Activated naive CD4-positive, alpha-beta T cell treated with anti-CD3 and anti-CD28 coated beads, Interleukin-2, amount 10 ng/mL, durations not matched to agents 7 days and 5 days (primary cell): ENCODE measurements around the gene ATF3.

Experiments used
- CTCF ChIA-PET: fragments of 350-600 bp; sonication (Branson Sonifier 250); formaldehyde crosslinking; loops from one replicate; lab custom pipeline; 2021; ENCODE audit warnings: antibody characterized with exemption; lab: Charles Lee
- DNase-seq: peaks from one replicate; pipeline ENCODE4 v3.0.0-alpha.2; 2020
- H3K27ac Mint-ChIP-seq: one replicate; pipeline ENCODE4 v1.8.0; 2021; ENCODE audit warnings: mild to moderate bottlenecking, moderate library complexity, mixed read lengths
- H3K27me3 Mint-ChIP-seq: one replicate; pipeline ENCODE4 v1.8.0; 2021; ENCODE audit warnings: mild to moderate bottlenecking, mixed read lengths
- H3K36me3 Mint-ChIP-seq: one replicate; pipeline ENCODE4 v1.8.0; 2021; ENCODE audit warnings: mixed read lengths
- H3K4me1 Mint-ChIP-seq: one replicate; pipeline ENCODE4 v1.8.0; 2021; ENCODE audit warnings: mixed read lengths
- H3K4me3 Mint-ChIP-seq: one replicate; pipeline ENCODE4 v1.8.0; 2021; ENCODE audit warnings: mild to moderate bottlenecking, moderate library complexity, mixed read lengths
- H3K9me3 Mint-ChIP-seq: one replicate; pipeline ENCODE4 v1.8.0; 2021; ENCODE audit warnings: mixed read lengths

The ATF3 gene

GRCh38 chr1:212594640-212595039 is 13.9 kb upstream of the ATF3 start:
- no peak for DNase-seq
- CTCF ChIA-PET: interaction anchor here (1.5 kb wide), 1 partner anchor 117 kb away, joined by 4 read pairs; no protein-coding TSS in a partner anchor
- H3K4me1 Mint-ChIP-seq: peaks cover 31% of the 10 kb centered on the region
- peaks cover 12% of the 10 kb centered on the region for H3K27me3 Mint-ChIP-seq
- no peaks in the 10 kb centered on the region for H3K9me3 Mint-ChIP-seq
- H3K4me3 Mint-ChIP-seq: no peak overlapping the region
- no peak overlapping the region for H3K27ac Mint-ChIP-seq
- no peaks in the 10 kb centered on the region for H3K36me3 Mint-ChIP-seq

GRCh38 chr1:212595229-212595628 is 13.3 kb upstream of the ATF3 start:
- peak overlapping the region; percentile 98 for H3K27ac Mint-ChIP-seq
- H3K4me3 Mint-ChIP-seq: no peak overlapping the region
- CTCF ChIA-PET: no interaction called here
- peaks cover 31% of the 10 kb centered on the region for H3K4me1 Mint-ChIP-seq
- H3K9me3 Mint-ChIP-seq: no peaks in the 10 kb centered on the region
- no peaks in the 10 kb centered on the region for H3K36me3 Mint-ChIP-seq
- H3K27me3 Mint-ChIP-seq: peaks cover 17% of the 10 kb centered on the region
- no peak for DNase-seq

GRCh38 chr1:212595787-212596714 is 12.5 kb upstream of the ATF3 start:
- CTCF ChIA-PET: interaction anchor here (1.0 to 1.6 kb wide), 5 partner anchors 12 to 175 kb away, joined by 3 to 17 read pairs (median 3); partner anchors contain the start of gene ATF3
- peak; percentile 63 for DNase-seq

GRCh38 chr1:212596798-212597197 is 11.8 kb upstream of the ATF3 start:
- Mint-ChIP-seq H3K9me3 (no peaks in the 10 kb centered on the region), H3K27me3 (peaks cover 12% of the 10 kb centered on the region), H3K4me3 (peak overlapping the region; percentile 77), H3K36me3 (no peaks in the 10 kb centered on the region), H3K4me1 (peaks cover 31% of the 10 kb centered on the region), H3K27ac (peak overlapping the region; percentile 98)
- no peak for DNase-seq
- CTCF ChIA-PET: interaction anchor here (1.0 to 1.6 kb wide), 5 partner anchors 12 to 175 kb away, joined by 3 to 17 read pairs (median 3); partner anchors contain the start of gene ATF3

More at GRCh38 chr1:212595787-212596714, 12.5 kb upstream of the ATF3 start:
- H3K27me3 Mint-ChIP-seq: peaks cover 17% of the 10 kb centered on the region
- H3K4me3 Mint-ChIP-seq: peak overlapping the region; percentile 77
- H3K4me1 Mint-ChIP-seq: peaks cover 31% of the 10 kb centered on the region
- no peaks in the 10 kb centered on the region for H3K9me3 Mint-ChIP-seq
- no peaks in the 10 kb centered on the region for H3K36me3 Mint-ChIP-seq
- peak overlapping the region; percentile 98 for H3K27ac Mint-ChIP-seq

DNA sequence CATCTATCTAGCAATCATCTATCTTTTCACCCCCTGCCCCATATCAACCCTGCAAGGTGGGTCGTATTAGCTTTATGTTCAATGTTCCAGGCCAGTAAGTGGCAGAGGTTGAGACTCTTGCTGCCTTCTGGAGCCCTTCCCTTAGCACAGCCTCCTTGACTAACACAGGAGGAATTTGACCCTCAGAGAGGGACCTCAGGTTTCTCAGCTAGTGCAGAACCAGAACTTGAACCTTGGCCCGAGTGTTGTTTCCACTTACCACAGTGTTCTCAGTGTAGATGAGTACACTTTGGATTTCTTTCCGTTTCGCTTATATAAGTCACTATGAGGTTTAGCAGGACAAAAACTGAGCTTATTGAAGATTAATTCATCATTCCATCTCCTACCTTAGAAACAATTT is 11.1 kb upstream of the ATF3 start:
- peak overlapping the region; percentile 64 for H3K27ac Mint-ChIP-seq
- no peak for DNase-seq
- CTCF ChIA-PET: interaction anchor here (0.7 to 1.6 kb wide), 3 partner anchors 11 to 141 kb away, joined by 3 to 17 read pairs (median 3); partner anchors contain the start of gene ATF3

DNA sequence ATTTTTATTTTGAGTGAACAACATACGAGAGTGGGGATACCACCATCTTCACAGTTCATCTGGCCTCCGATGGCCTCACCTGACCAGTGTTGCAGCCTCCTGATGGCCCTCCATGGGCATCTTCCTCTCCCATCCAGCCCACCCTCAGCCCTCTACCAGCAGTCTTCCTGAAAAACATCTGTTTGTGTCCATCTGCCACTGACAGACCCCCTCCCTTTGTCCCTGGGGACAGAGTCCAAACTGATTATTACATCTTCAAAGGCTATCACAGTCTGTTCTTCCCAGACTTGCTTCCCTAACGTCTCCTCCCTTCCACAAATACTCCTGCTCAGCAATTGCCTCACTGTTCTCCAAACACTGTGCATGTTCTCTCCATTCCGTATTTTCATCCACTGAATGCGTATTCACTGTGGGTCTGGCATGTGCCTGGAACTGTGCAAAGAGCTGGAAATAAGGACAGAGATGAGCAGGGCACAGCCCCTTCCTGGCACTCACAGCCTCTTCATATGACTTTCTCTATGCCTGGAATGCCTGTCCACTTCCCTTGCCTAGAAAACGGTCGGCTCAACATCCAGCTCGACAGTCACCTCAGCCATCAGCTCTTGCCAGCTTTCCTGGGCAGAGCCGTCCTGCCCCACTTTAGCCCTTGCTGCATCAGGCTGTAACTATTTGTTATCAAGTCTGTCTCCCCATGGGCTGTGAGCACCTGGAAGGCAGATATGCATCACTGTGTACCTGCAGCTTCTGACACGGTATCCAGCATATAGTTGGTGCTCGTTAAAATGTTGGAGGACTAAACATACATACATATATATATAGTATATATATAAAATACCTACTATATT is 8.3 kb upstream of the ATF3 start:
- Mint-ChIP-seq H3K4me3 (no peak overlapping the region), H3K27me3 (peaks cover 42% of the 10 kb centered on the region)

More for the DNA sequence above, 11.1 kb upstream of the ATF3 start:
- Mint-ChIP-seq H3K27me3 (peaks cover 18% of the 10 kb centered on the region), H3K4me3 (no peak overlapping the region), H3K9me3 (no peaks in the 10 kb centered on the region), H3K4me1 (peaks cover 31% of the 10 kb centered on the region), H3K36me3 (no peaks in the 10 kb centered on the region)

DNA sequence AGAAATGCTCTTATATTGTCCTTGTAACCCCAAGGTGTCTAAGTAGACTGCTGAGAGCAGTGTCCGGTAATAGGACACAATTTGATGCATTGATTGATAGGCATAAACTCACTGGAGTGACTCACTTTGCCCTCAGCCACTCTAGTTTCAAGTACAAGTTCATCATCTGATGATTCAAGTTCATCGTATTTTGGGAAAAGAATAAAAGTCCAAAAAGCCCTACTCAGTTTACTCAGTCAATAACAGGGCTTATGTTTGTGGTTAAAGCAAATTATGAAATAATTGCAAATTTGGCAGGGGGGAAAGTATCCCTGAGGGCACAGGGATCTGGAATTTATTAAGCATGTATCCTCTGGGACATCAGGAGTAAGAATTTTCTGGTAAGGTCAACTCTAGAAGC is 7.6 kb upstream of the ATF3 start:
- no peak for DNase-seq
- Mint-ChIP-seq H3K27ac (no peak overlapping the region), H3K27me3 (peaks cover 49% of the 10 kb centered on the region), H3K4me1 (peaks cover 27% of the 10 kb centered on the region), H3K4me3 (no peak overlapping the region), H3K9me3 (no peaks in the 10 kb centered on the region), H3K36me3 (no peaks in the 10 kb centered on the region)
- CTCF ChIA-PET: interaction anchor here (1.8 kb wide), 1 partner anchor 123 kb away, joined by 6 read pairs; no protein-coding TSS in a partner anchor

More for the DNA sequence above, 8.3 kb upstream of the ATF3 start:
- H3K36me3 Mint-ChIP-seq: no peaks in the 10 kb centered on the region
- no peak for DNase-seq
- H3K27ac Mint-ChIP-seq: no peak overlapping the region
- H3K4me1 Mint-ChIP-seq: peaks cover 28% of the 10 kb centered on the region
- no peaks in the 10 kb centered on the region for H3K9me3 Mint-ChIP-seq
- CTCF ChIA-PET: interaction anchor here (1.8 kb wide), 1 partner anchor 123 kb away, joined by 6 read pairs; no protein-coding TSS in a partner anchor

- Mint-ChIP-seq H3K4me1 (peaks cover 27% of the 10 kb centered on the region), H3K27me3 (peaks cover 54% of the 10 kb centered on the region), H3K9me3 (no peaks in the 10 kb centered on the region), H3K4me3 (no peak overlapping the region), H3K27ac (no peak overlapping the region), H3K36me3 (no peaks in the 10 kb centered on the region)
- CTCF ChIA-PET: no interaction called here
- DNase-seq: no peak
Observed at GRCh38 chr1:212601524-212601923, 7.0 kb upstream of the ATF3 start.

- peaks cover 80% of the 10 kb centered on the region for H3K27me3 Mint-ChIP-seq
Observed at GRCh38 chr1:212605441-212606394, 2.8 kb upstream of the ATF3 start.

GRCh38 chr1:212606395-212607205 is 2.0 kb upstream of the ATF3 start:
- CTCF ChIA-PET: interaction anchor here (3.1 kb wide), 1 partner anchor 10 kb away, joined by 17 read pairs; no protein-coding TSS in a partner anchor
- Mint-ChIP-seq H3K4me3 (peak overlapping the region; percentile 94), H3K27ac (peak overlapping the region; percentile 53), H3K9me3 (no peaks in the 10 kb centered on the region), H3K36me3 (peaks cover 8% of the 10 kb centered on the region), H3K4me1 (peaks cover 46% of the 10 kb centered on the region), H3K27me3 (peaks cover 80% of the 10 kb centered on the region)
- peak; percentile 84 for DNase-seq

More at GRCh38 chr1:212605441-212606394, 2.8 kb upstream of the ATF3 start:
- CTCF ChIA-PET: no interaction called here
- Mint-ChIP-seq H3K36me3 (peaks cover 7% of the 10 kb centered on the region), H3K9me3 (no peaks in the 10 kb centered on the region), H3K27ac (no peak overlapping the region), H3K4me1 (peaks cover 37% of the 10 kb centered on the region), H3K4me3 (peak overlapping the region; percentile 30)
- DNase-seq: no peak

DNA sequence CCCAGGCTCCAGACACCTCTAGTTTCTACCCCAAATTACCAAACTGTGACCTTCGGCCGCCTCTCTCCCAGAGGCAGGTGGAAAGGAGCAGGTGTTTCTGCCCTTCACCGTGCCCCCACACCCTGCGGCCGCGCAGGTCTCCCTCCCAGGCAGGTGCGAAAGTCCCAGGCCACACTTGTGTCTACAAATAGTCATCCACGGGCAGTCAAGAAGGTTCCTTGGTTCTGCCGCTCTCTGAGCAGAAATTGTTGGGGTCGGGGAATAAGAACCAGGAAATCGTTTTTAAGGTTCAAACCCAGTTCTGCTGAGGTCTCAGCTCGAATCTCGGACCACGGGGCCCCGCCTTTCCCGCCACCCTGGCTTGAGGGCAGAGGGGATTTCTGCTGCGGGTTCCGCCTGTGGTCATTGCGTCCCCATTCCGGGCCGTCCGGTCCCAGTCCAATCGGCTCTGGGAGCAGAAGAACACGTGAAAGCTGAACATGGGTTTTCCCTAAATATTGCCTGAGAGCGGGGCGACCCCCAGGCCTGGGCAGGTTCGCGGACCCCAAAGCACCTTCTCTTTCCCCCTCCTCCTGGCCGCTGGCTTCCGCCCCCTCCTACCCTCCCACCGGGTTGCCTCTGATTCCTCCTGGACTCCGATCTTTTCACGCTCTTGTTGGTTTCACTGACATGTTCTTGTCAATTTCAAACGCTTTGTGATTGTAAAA is 1.2 kb upstream of the ATF3 start:
- CTCF ChIA-PET: interaction anchor here (1.2 to 3.1 kb wide), 5 partner anchors 10 to 387 kb away, joined by 3 to 17 read pairs (median 6); no protein-coding TSS in a partner anchor
- Mint-ChIP-seq H3K36me3 (peaks cover 8% of the 10 kb centered on the region), H3K4me3 (peak overlapping the region; percentile 94), H3K27me3 (peaks cover 75% of the 10 kb centered on the region), H3K9me3 (no peaks in the 10 kb centered on the region), H3K4me1 (peaks cover 47% of the 10 kb centered on the region), H3K27ac (peak overlapping the region; percentile 53)
- DNase-seq: peak; percentile 54
